ENCODE data around the gene CERCAM. TPM values are rescaled to one million over a fixed set of nuclear protein-coding genes. Genes with fewer than 3 reads are reported as not detected.

The CERCAM gene
- total and polyA plus RNA-seq, 12 donors = 3.5 to 30.4 (median 10.0) TPM

GRCh38 chr9:128429513-128430086, 8.9 kb downstream of the CERCAM start:
- TF ChIP-seq CTCF (IDR thresholded peaks at IDR 0.05) = no peak
- Histone ChIP-seq H3K9me3 (no peaks in the 10 kb centered on the region), H3K27ac (no peak overlapping the region), H3K27me3 (no peaks in the 10 kb centered on the region), H3K4me1 (no peaks in the 10 kb centered on the region), H3K4me3 (no peak overlapping the region), H3K36me3 (peaks cover 0 to 26% (median 0%) of the 10 kb centered on the region in 9 donors)
- ATAC-seq (no peak), DNase-seq (no peak)
- intact Hi-C loops (cut with DNase I) = no loop called here
- WGBS, 2 donors = 86 to 88% methylated on average over 13 of the region's 13 CpGs

GRCh38 chr9:128431207-128431606, 10.6 kb downstream of the CERCAM start:
- intact Hi-C loops (cut with DNase I) = no loop called here
- Histone ChIP-seq H3K27ac (no peak overlapping the region), H3K4me3 (no peak overlapping the region), H3K27me3 (no peaks in the 10 kb centered on the region), H3K9me3 (no peaks in the 10 kb centered on the region), H3K36me3 (peaks cover 0 to 27% (median 0%) of the 10 kb centered on the region in 9 donors), H3K4me1 (no peaks in the 10 kb centered on the region)
- no peak for ATAC-seq
- no peak for DNase-seq
- WGBS, 2 donors = 89% methylated on average over 8 of the region's 8 CpGs
- no peak for TF ChIP-seq CTCF (IDR thresholded peaks at IDR 0.05)

GRCh38 chr9:128434340-128434739, 13.7 kb downstream of the CERCAM start:
- DNase-seq = no peak
- H3K4me3 ChIP-seq = no peak overlapping the region
- H3K4me1 ChIP-seq = peaks cover 0 to 11% (median 8%) of the 10 kb centered on the region in 9 donors
- peaks cover 0 to 26% (median 0%) of the 10 kb centered on the region in 9 donors for H3K36me3 ChIP-seq
- intact Hi-C loops (cut with DNase I) = no loop called here
- 91 to 97% methylated on average over 17 of the region's 17 CpGs for WGBS, 2 donors
- H3K27me3 ChIP-seq = no peaks in the 10 kb centered on the region
- TF ChIP-seq CTCF (IDR thresholded peaks at IDR 0.05) = no peak
- no peaks in the 10 kb centered on the region for H3K9me3 ChIP-seq
- no peak overlapping the region for H3K27ac ChIP-seq
- ATAC-seq = no peak

GRCh38 chr9:128435611-128436010, 15.0 kb downstream of the CERCAM start:
- Histone ChIP-seq H3K4me3 (no peak overlapping the region), H3K27me3 (no peaks in the 10 kb centered on the region), H3K27ac (no peak overlapping the region), H3K4me1 (peaks cover 0 to 11% (median 8%) of the 10 kb centered on the region in 9 donors), H3K9me3 (no peaks in the 10 kb centered on the region), H3K36me3 (peaks cover 0 to 26% (median 0%) of the 10 kb centered on the region in 9 donors)
- TF ChIP-seq CTCF (IDR thresholded peaks at IDR 0.05) = no peak
- DNase-seq = no peak
- intact Hi-C loops (cut with DNase I) = no loop called here
- no peak for ATAC-seq
- 93 to 95% methylated on average over 18 of the region's 18 CpGs for WGBS, 2 donors

All from heart right ventricle (tissue), 16 donors.